Calu3 (cell line): ENCODE results near the gene PTPRN2. TPM values are rescaled to one million over a fixed set of nuclear protein-coding genes. Genes with fewer than 3 reads are reported as not detected.

ENCODE experiments used
- BruUV-seq: library from RNA; stranded (reverse); fragments of 400-500 nt; replicated peaks from 2 replicates; lab custom pipeline; 2021; lab: Mats Ljungman, UMichigan
- CTCF ChIA-PET: fragments of 300-600 bp; sonication (Branson Sonifier 250); formaldehyde crosslinking; loops from one replicate; lab custom pipeline; 2022; ENCODE audit warnings: antibody characterized with exemption; lab: Charles Lee
- DNase-seq: peaks from one replicate; pipeline ENCODE4 v3.0.0; 2022
- H3K27ac Mint-ChIP-seq: one replicate; pipeline ENCODE4 v1.8.0; 2022; ENCODE audit warnings: mixed read lengths; ENCODE audit not compliant: unreplicated experiment
- H3K27me3 Mint-ChIP-seq: one replicate; pipeline ENCODE4 v1.8.0; 2022; ENCODE audit warnings: mixed read lengths; ENCODE audit not compliant: unreplicated experiment
- H3K36me3 Mint-ChIP-seq: one replicate; pipeline ENCODE4 v1.8.0; 2022; ENCODE audit warnings: mild to moderate bottlenecking, moderate library complexity, mixed read lengths; ENCODE audit not compliant: insufficient read depth, unreplicated experiment
- H3K4me1 Mint-ChIP-seq: one replicate; pipeline ENCODE4 v1.8.0; 2022; ENCODE audit warnings: mild to moderate bottlenecking, low read depth, mixed read lengths; ENCODE audit not compliant: unreplicated experiment
- H3K4me3 Mint-ChIP-seq: one replicate; pipeline ENCODE4 v1.8.0; 2022; ENCODE audit warnings: mild to moderate bottlenecking, low read depth, moderate library complexity, mixed read lengths; ENCODE audit not compliant: unreplicated experiment
- H3K9me3 Mint-ChIP-seq: one replicate; pipeline ENCODE4 v1.8.0; 2022; ENCODE audit warnings: low read depth, mixed read lengths; ENCODE audit not compliant: unreplicated experiment
- CTCF ChIP-seq: fragments of 200-600 bp; IDR thresholded peaks from one replicate; pipeline ENCODE4 v1.8.0; 2022; ENCODE audit warnings: antibody characterized with exemption; ENCODE audit not compliant: unreplicated experiment
- intact Hi-C: fragments of 100-400 bp; cut with micrococcal nuclease; formaldehyde crosslinking; loops from one replicate; pipeline ENCODE4 v1.10.0; 2022; ENCODE audit not compliant: unreplicated experiment
- total RNA-seq: library from RNA; stranded (reverse); gene quantifications from 2 replicates; pipeline ENCODE4 v1.2.3, GENCODE V29; 2022

Gene PTPRN2
- total RNA-seq, 1 experiment from 2014 or later: 2.0 TPM

- H3K4me3 Mint-ChIP-seq: no peak overlapping the region
- intact Hi-C loops: no loop called here
- no peak overlapping the region for H3K27ac Mint-ChIP-seq
- DNase-seq: no peak
- no peaks in the 10 kb centered on the region for H3K27me3 Mint-ChIP-seq
- no peak for TF ChIP-seq CTCF
- CTCF ChIA-PET: no interaction called here
- peaks cover 12% of the 10 kb centered on the region for H3K9me3 Mint-ChIP-seq
- H3K4me1 Mint-ChIP-seq: no peaks in the 10 kb centered on the region
- no TSS peak for BruUV-seq
- peaks cover 2% of the 10 kb centered on the region for H3K36me3 Mint-ChIP-seq
These were observed 686.5 kb downstream of the PTPRN2 start for GRCh38 chr7:157901166-157901565.

GRCh38 chr7:157900556-157900955, 687.1 kb downstream of the PTPRN2 start:
- no peak overlapping the region for H3K4me3 Mint-ChIP-seq
- no peak for DNase-seq
- no peak for TF ChIP-seq CTCF
- BruUV-seq: no TSS peak
- H3K27ac Mint-ChIP-seq: no peak overlapping the region
- peaks cover 13% of the 10 kb centered on the region for H3K9me3 Mint-ChIP-seq
- intact Hi-C loops: no loop called here
- H3K27me3 Mint-ChIP-seq: no peaks in the 10 kb centered on the region
- H3K36me3 Mint-ChIP-seq: peaks cover 6% of the 10 kb centered on the region
- no peaks in the 10 kb centered on the region for H3K4me1 Mint-ChIP-seq
- CTCF ChIA-PET: no interaction called here

GRCh38 chr7:157900011-157900410, 687.6 kb downstream of the PTPRN2 start:
- Mint-ChIP-seq H3K9me3 (peaks cover 18% of the 10 kb centered on the region), H3K27ac (no peak overlapping the region), H3K4me3 (no peak overlapping the region), H3K4me1 (no peaks in the 10 kb centered on the region), H3K36me3 (peaks cover 9% of the 10 kb centered on the region), H3K27me3 (no peaks in the 10 kb centered on the region)
- CTCF ChIA-PET: no interaction called here
- DNase-seq: no peak
- no TSS peak for BruUV-seq
- intact Hi-C loops: no loop called here
- TF ChIP-seq CTCF: no peak

- Mint-ChIP-seq H3K27ac (no peak overlapping the region), H3K4me1 (no peaks in the 10 kb centered on the region), H3K27me3 (no peaks in the 10 kb centered on the region), H3K4me3 (no peak overlapping the region), H3K9me3 (peaks cover 18% of the 10 kb centered on the region), H3K36me3 (peaks cover 9% of the 10 kb centered on the region)
- BruUV-seq: no TSS peak
- CTCF ChIA-PET: no interaction called here
- intact Hi-C loops: no loop called here
- no peak for TF ChIP-seq CTCF
- no peak for DNase-seq
These were observed 688.7 kb downstream of the PTPRN2 start for GRCh38 chr7:157898802-157899505.
